ENCODE measurements around the gene GMPPB.

GMPPB gene

GRCh38 chr3:49747792-49748480, 24.2 kb upstream of the GMPPB start:
- no peaks in the 10 kb centered on the region for H3K4me1 Mint-ChIP-seq
- H3K27me3 Mint-ChIP-seq: no peaks in the 10 kb centered on the region
- DNase-seq: no peak
- no peak overlapping the region for H3K27ac Mint-ChIP-seq
- ATAC-seq: no peak
- no peaks in the 10 kb centered on the region for H3K9me3 Mint-ChIP-seq
- H3K36me3 Mint-ChIP-seq (ENCODE audit: low read depth): peaks cover 16% of the 10 kb centered on the region
- H3K4me3 Mint-ChIP-seq: no peak overlapping the region

- Mint-ChIP-seq H3K4me3 (no peak overlapping the region), H3K36me3 (ENCODE audit: low read depth) (peaks cover 16% of the 10 kb centered on the region), H3K4me1 (no peaks in the 10 kb centered on the region), H3K27ac (no peak overlapping the region), H3K27me3 (no peaks in the 10 kb centered on the region), H3K9me3 (no peaks in the 10 kb centered on the region)
- ATAC-seq: no peak
- no peak for DNase-seq
Observed at GRCh38 chr3:49745986-49746385, 22.2 kb upstream of the GMPPB start.

- DNase-seq (no peak), ATAC-seq (no peak)
- Mint-ChIP-seq H3K4me1 (no peaks in the 10 kb centered on the region), H3K27ac (no peak overlapping the region), H3K4me3 (no peak overlapping the region), H3K36me3 (ENCODE audit: low read depth) (peaks cover 28% of the 10 kb centered on the region), H3K9me3 (no peaks in the 10 kb centered on the region), H3K27me3 (no peaks in the 10 kb centered on the region)
Observed at GRCh38 chr3:49740427-49740826, 16.7 kb upstream of the GMPPB start.

- Mint-ChIP-seq H3K4me3 (no peak overlapping the region), H3K36me3 (ENCODE audit: low read depth) (peaks cover 27% of the 10 kb centered on the region), H3K4me1 (no peaks in the 10 kb centered on the region), H3K27me3 (no peaks in the 10 kb centered on the region), H3K9me3 (no peaks in the 10 kb centered on the region), H3K27ac (no peak overlapping the region)
- DNase-seq: no peak
- ATAC-seq: no peak
Observed at GRCh38 chr3:49738067-49738713, 14.4 kb upstream of the GMPPB start.

- Mint-ChIP-seq H3K4me1 (no peaks in the 10 kb centered on the region), H3K4me3 (no peak overlapping the region), H3K9me3 (no peaks in the 10 kb centered on the region), H3K36me3 (ENCODE audit: low read depth) (peaks cover 42% of the 10 kb centered on the region), H3K27me3 (no peaks in the 10 kb centered on the region), H3K27ac (no peak overlapping the region)
- ATAC-seq (no peak), DNase-seq (no peak)
Observed at GRCh38 chr3:49734752-49735151, 11.0 kb upstream of the GMPPB start.

GRCh38 chr3:49733551-49733950, 9.8 kb upstream of the GMPPB start:
- no peak overlapping the region for H3K4me3 Mint-ChIP-seq
- ATAC-seq (no peak), DNase-seq (no peak)
- H3K27ac Mint-ChIP-seq: no peak overlapping the region
- H3K9me3 Mint-ChIP-seq: no peaks in the 10 kb centered on the region
- no peaks in the 10 kb centered on the region for H3K4me1 Mint-ChIP-seq
- H3K27me3 Mint-ChIP-seq: no peaks in the 10 kb centered on the region
- peaks cover 41% of the 10 kb centered on the region for H3K36me3 Mint-ChIP-seq (ENCODE audit: low read depth)

GRCh38 chr3:49732597-49732996, 8.8 kb upstream of the GMPPB start:
- DNase-seq (no peak), ATAC-seq (no peak)
- Mint-ChIP-seq H3K9me3 (no peaks in the 10 kb centered on the region), H3K4me3 (no peak overlapping the region), H3K4me1 (no peaks in the 10 kb centered on the region), H3K36me3 (ENCODE audit: low read depth) (peaks cover 33% of the 10 kb centered on the region), H3K27me3 (no peaks in the 10 kb centered on the region), H3K27ac (no peak overlapping the region)

GRCh38 chr3:49729966-49730609, 6.3 kb upstream of the GMPPB start:
- Mint-ChIP-seq H3K27ac (no peak overlapping the region), H3K9me3 (no peaks in the 10 kb centered on the region), H3K36me3 (ENCODE audit: low read depth) (peaks cover 21% of the 10 kb centered on the region), H3K27me3 (no peaks in the 10 kb centered on the region), H3K4me1 (no peaks in the 10 kb centered on the region), H3K4me3 (no peak overlapping the region)
- ATAC-seq (no peak), DNase-seq (no peak)

- Mint-ChIP-seq H3K27ac (no peak overlapping the region), H3K27me3 (no peaks in the 10 kb centered on the region), H3K9me3 (no peaks in the 10 kb centered on the region), H3K4me3 (no peak overlapping the region), H3K36me3 (ENCODE audit: low read depth) (peaks cover 14% of the 10 kb centered on the region), H3K4me1 (peaks cover 4% of the 10 kb centered on the region)
- DNase-seq (no peak), ATAC-seq (no peak)
Observed at GRCh38 chr3:49727924-49728361, 4.2 kb upstream of the GMPPB start.

GRCh38 chr3:49727154-49727923, 3.6 kb upstream of the GMPPB start:
- no peak for ATAC-seq
- no peaks in the 10 kb centered on the region for H3K9me3 Mint-ChIP-seq
- no peak for DNase-seq
- no peak overlapping the region for H3K27ac Mint-ChIP-seq
- H3K36me3 Mint-ChIP-seq (ENCODE audit: low read depth): peaks cover 12% of the 10 kb centered on the region
- H3K4me3 Mint-ChIP-seq: no peak overlapping the region
- peaks cover 9% of the 10 kb centered on the region for H3K4me1 Mint-ChIP-seq
- no peaks in the 10 kb centered on the region for H3K27me3 Mint-ChIP-seq

GRCh38 chr3:49725906-49726681, 2.3 kb upstream of the GMPPB start:
- DNase-seq: no peak
- Mint-ChIP-seq H3K36me3 (ENCODE audit: low read depth) (peaks cover 9% of the 10 kb centered on the region), H3K4me3 (no peak overlapping the region), H3K27ac (no peak overlapping the region), H3K27me3 (no peaks in the 10 kb centered on the region), H3K9me3 (no peaks in the 10 kb centered on the region), H3K4me1 (peaks cover 13% of the 10 kb centered on the region)
- no peak for ATAC-seq

GRCh38 chr3:49724586-49724985, 835 bp upstream of the GMPPB start:
- Mint-ChIP-seq H3K4me1 (peaks cover 20% of the 10 kb centered on the region), H3K27me3 (no peaks in the 10 kb centered on the region), H3K27ac (peak overlapping the region; percentile 92), H3K36me3 (ENCODE audit: low read depth) (peaks cover 10% of the 10 kb centered on the region), H3K9me3 (no peaks in the 10 kb centered on the region), H3K4me3 (peak overlapping the region; percentile 85)
- ATAC-seq: no peak
- peak; percentile 42 for DNase-seq

GRCh38 chr3:49723296-49723627, 489 bp downstream of the GMPPB start:
- Mint-ChIP-seq H3K27ac (peak overlapping the region; percentile 92), H3K27me3 (no peaks in the 10 kb centered on the region), H3K4me3 (peak overlapping the region; percentile 85), H3K36me3 (ENCODE audit: low read depth) (peaks cover 8% of the 10 kb centered on the region), H3K4me1 (peaks cover 31% of the 10 kb centered on the region), H3K9me3 (no peaks in the 10 kb centered on the region)
- DNase-seq (peak; percentile 61), ATAC-seq (peak; percentile 8)

- no peaks in the 10 kb centered on the region for H3K9me3 Mint-ChIP-seq
- ATAC-seq: no peak
Observed at GRCh38 chr3:49722896-49723295, 855 bp downstream of the GMPPB start.

More at GRCh38 chr3:49722896-49723295, 855 bp downstream of the GMPPB start:
- Mint-ChIP-seq H3K27ac (peak overlapping the region; percentile 92), H3K27me3 (no peaks in the 10 kb centered on the region), H3K36me3 (ENCODE audit: low read depth) (peaks cover 8% of the 10 kb centered on the region), H3K4me1 (peaks cover 31% of the 10 kb centered on the region), H3K4me3 (peak overlapping the region; percentile 85)
- no peak for DNase-seq
